ENCODE measurements around the gene ANO1.

The ANO1 gene

GRCh38 chr11:70073871-70074371 is 4.2 kb upstream of the ANO1 start:
- DNase-seq (ENCODE audit: low spot score) = peak; percentile 53

GRCh38 chr11:70074746-70075145 is 3.4 kb upstream of the ANO1 start:
- no peak for DNase-seq (ENCODE audit: low spot score)

GRCh38 chr11:70075836-70076235 is 2.3 kb upstream of the ANO1 start:
- no peak for DNase-seq (ENCODE audit: low spot score)

DNA sequence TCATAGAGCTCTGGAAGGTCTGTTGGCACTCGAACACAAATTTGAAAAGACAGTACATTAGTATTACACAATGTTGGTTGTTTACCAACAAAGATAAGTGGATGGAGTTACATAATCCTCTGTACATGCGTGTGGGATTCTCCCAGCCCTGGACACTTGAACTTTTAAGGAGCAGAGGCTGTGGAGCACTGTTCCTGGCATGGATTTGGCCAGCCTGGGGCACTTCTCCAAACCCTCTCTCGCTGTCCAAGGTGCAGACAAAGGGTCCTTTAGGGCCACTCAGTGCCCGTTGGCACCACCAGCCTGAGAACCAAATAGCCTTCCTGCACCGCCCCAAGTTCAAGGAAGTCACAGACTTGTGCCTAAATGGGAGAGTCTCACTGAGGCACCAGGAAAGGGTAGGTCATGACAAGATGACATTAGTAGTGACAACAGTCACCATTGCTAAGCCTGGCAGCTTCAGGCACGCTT is 1.6 kb upstream of the ANO1 start:
- no peak for DNase-seq (ENCODE audit: low spot score)

DNA sequence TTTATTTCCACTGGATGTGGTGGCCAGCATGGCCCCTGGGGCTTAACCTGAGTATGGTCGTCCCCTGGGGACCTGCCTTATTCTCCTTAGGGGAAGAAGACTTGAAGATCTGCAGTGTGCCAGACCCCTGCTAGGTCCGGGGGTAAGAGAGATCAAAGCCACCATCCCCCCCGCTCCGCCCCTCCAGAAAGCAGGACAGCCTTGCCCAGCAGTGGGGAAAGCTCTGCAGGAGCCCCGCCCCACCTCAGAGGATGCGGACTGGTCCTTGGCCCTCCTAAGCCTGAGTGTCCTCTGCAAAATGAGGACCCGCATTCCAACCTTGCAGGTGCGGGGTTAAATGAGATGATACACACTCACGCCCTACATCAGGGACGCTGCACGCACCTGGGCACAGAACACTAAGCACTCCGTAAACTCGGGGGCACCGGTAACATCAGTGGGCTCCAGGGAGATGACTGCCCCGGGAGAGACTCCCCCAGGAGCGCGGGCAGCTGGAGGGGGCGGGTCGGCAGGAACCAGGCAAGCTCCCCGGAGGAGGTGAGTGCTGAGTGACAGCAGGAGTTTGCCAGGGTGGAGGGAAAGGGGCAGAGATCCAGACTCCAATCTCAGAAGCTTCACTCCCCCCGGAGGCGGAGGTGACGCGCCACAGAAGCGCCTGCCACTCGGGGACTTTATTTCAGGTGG is 564 bp upstream of the ANO1 start:
- no peak for DNase-seq (ENCODE audit: low spot score)

GRCh38 chr11:70078781-70079616 is 882 bp downstream of the ANO1 start:
- DNase-seq (ENCODE audit: low spot score) = no peak

- no peak for DNase-seq (ENCODE audit: low spot score)
Measured at GRCh38 chr11:70079691-70080090, 1.6 kb downstream of the ANO1 start.

DNA sequence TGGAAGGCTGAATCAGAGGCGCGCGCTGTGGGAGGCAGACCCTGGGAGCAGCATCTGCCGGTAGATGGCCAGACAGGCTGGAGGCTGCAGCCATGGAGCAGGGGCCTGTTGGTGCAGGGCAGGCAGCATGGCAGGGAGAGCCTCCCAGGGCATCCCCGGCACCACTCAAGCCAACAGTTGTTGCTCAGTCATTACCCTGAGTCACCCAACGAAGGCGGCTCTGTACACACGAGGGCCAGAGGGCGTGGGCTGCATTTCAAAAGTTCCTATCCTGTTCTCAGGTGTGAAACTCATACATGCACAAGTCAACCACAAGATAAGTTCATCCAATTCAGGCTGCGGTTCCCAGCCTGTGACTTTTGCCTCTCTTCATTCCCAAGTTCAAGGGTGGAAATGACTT is 2.6 kb downstream of the ANO1 start:
- no peak for DNase-seq (ENCODE audit: low spot score)

DNA sequence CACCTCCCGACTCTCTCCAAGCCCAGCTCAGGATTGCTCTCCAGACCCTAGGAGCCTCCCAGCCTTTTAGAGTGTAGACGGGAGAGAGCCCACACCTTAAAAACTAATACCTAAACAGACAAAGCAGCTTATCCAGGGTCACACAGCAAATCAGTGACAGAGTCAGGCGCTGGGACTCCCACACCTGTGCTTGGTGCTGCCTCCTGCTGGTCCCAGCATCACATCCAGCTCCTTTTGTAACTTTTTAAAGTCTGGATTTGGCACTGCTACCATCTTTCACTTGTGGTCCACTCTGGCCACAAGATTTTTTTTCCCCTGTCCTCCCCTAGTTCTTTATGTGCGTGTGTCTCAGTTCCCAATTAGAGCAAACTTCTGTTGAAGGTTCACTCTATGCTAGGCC is 4.7 kb downstream of the ANO1 start:
- no peak for DNase-seq (ENCODE audit: low spot score)

DNA sequence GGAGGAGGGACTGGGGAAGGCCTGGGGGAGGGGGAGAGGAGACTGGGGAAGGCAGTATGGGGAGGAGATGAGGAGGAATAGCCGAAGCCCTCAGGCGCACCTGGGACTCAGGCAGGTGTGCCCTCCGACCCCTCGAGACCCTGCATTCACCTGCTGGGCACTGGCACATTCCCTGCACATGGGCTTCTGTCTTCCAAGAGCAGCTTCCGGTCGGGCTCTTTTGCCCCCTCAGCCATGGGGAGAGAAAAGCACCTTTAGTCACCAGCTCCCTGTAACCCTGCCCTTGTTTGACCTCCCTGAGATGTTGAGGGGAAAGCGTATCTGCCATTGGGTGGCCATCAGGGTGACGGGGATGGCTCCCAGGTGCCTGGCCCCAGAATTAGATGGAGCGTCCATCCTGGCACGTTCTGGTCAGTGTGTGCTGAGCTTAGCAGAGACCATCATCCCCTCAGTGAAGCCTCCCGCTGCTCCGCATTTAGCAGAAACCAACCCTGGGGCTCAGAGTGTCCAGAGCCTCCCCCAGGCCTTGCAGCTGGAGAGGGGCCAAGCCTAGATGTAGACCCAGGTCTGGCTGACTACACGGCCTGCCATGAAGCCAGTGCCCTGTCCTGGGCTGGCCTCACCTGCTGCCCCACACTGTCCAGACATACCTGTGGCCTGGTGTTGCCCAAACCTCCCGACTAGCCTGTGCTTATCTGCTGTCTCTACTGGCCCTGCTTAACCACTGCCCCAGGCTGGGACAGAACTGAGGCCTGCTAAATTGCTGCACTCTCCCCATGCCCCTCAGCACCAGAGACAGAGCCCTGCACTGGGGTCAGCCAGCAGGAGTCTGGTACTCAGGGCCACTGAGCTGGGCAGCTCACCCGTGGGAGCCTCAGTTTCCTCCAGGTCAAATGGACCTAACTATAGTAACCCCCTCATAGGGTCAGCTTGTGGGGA is 6.2 kb downstream of the ANO1 start:
- DNase-seq (ENCODE audit: low spot score) = no peak

DNA sequence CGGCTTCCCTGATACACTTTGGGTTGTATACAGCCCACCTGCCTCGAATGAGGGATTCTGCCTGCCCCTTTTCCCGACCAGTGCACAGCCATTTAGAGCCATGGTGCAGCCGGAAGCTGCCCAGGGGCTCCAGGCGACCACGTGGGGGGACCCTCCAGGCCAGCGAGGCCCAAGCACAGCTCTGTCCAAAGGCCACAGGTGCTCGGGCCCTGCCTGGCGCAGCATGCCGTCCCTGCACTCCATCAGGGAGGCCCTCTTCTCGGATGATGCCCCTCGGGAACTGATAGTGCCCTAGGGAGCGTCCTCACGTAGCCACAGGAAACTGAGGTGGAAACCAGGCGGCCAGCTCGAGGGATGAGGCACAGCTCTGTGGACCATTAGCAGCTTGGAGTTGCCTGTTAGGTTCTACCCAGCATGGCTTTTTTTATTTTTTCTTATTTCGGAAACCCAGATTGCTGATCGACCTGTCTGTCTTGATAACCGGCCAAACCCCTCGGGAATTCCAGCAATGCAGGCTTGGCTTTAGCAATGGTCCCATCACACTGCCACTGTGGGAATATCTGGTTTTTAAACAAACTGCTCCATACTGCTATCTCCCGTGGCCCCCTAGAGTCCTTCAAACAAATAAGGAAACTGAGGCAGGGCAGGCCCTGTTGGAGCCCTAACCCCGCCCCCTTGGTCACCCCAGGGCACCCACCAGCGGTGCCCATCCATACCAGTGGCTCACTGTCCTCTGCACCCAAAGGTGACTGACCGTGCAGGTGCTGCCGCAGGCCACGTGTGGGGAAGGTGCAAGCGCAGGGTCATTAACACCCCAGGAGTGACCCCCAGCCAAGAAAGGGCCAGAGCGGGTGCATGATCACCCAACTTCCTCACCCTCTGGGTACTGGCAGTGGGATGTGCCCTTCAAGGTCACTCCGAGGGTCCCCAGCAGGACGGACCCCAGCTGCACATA is 8.0 kb downstream of the ANO1 start:
- no peak for DNase-seq (ENCODE audit: low spot score)

DNA sequence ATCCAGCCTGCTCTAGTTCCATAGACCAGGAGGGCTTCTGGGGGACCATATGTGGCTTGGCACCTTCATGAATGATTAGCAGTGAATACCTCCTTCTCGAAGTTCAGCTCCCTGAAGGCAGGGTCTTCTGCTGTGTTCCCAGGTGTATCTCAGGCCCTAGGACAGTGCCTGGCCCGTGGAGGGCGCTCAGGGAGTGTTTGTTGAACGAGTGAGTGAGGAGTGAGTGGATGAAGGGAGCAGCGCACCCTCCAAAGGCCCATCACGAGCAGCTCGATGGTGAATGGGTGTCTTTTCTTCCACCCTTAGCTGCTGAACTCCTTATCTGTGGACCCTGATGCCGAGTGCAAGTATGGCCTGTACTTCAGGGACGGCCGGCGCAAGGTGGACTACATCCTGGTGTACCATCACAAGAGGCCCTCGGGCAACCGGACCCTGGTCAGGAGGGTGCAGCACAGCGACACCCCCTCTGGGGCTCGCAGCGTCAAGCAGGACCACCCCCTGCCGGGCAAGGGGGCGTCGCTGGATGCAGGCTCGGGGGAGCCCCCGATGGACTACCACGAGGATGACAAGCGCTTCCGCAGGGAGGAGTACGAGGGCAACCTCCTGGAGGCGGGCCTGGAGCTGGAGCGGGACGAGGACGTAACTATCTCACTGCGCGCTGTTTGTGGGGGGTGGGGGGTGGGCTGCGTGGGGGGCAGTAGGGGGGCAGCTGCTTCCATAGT is 9.5 kb downstream of the ANO1 start:
- no peak for DNase-seq (ENCODE audit: low spot score)

DNA sequence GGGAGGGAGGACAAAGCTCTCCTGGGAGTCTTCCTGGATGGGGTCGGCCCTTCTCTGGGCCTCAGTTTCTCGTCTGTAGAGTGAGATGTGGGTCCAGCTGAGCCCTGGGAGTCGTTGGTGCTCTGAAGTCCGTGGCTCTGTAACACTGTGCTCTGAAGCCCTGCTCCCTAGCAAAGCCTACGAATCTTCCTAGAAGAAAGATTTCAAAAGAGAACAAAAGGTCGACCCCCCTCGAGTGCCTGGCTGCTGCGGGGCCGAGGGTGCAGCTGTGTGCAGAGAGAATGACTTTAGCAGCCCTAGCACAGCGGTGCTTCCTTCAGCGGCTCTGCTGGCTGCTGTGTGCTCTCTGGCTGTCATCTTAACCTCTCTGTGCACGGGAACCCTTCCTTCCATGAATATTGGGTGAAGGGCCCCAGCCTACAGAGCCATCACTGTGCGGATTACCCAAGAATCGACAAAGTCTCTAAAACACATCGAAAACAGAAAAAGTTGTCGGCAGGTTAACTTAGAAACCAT is 10.7 kb downstream of the ANO1 start:
- DNase-seq (ENCODE audit: low spot score) = no peak

GRCh38 chr11:70089631-70090030 is 11.5 kb downstream of the ANO1 start:
- DNase-seq (ENCODE audit: low spot score) = no peak

GRCh38 chr11:70090961-70091381 is 12.9 kb downstream of the ANO1 start:
- no peak for DNase-seq (ENCODE audit: low spot score)

GRCh38 chr11:70091638-70092037 is 13.5 kb downstream of the ANO1 start:
- DNase-seq (ENCODE audit: low spot score) = no peak

DNA sequence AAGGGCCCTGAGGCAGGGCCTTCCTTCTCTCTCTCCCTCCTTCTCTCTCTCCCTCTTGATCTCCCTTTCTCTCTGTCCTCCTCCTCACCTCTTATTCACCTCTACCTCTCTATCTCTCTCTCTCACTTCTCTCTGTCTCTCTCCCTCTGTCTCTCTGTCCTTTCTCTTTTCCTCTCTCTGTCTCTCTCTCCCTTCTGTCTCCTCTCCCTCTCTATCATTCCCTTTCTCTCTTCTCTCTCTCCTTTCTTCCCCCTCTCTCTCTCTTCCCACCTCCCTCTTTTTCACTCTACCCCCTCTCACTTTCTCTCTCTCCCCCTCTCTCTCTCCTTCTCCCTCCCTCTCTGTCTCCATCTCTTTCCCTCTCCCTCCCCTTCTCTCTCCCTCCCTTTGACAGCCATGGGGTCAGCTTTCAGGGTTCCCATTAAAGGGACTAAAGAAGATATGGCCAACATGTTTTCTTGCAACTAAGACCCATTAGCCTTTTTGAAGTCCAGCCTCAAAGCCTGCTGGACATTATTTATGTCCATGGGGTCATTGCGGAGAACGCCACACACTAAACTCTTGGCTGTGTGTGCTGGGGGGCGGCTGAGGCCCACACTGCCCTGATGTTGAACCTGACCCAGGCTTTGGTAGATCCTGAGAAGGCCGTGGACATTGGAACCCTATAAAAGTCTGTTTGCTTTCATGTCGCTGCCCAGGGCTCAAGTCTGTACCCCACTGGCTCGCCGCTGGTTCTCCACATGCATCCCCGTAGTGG is 15.0 kb downstream of the ANO1 start:
- DNase-seq (ENCODE audit: low spot score) = no peak

- no peak for DNase-seq (ENCODE audit: low spot score)
Measured at GRCh38 chr11:70095541-70096252, 17.6 kb downstream of the ANO1 start.
